Measurements from ENCODE around the gene MTAP. TPM values are rescaled to one million over a fixed set of nuclear protein-coding genes. Genes with fewer than 3 reads are reported as not detected.

The MTAP gene
- total RNA-seq, 4 donors from 2014 or later: 13.3 to 40.3 (median 27.3) TPM

DNA sequence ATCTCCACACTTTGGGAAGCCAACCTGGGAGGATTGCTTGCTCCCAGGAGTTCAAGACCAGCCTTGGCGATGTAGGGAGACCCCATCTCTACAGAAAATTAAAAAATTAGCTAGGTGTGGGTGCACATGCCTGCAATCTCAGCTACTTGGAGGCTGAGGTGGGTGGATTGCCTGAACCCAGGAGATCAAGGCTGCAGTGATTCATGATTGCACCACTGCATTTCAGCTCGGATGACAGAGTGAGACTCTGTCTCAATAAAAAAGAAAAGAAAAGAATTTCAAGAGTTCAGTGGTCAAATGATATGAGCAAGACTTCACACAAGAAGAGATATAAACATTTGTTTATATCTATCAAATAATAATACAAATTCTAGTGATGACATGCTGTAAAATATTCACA, 23.0 kb upstream of the MTAP start:
- no peak overlapping the region for H3K4me3 ChIP-seq
- TF ChIP-seq, protein P1, sequence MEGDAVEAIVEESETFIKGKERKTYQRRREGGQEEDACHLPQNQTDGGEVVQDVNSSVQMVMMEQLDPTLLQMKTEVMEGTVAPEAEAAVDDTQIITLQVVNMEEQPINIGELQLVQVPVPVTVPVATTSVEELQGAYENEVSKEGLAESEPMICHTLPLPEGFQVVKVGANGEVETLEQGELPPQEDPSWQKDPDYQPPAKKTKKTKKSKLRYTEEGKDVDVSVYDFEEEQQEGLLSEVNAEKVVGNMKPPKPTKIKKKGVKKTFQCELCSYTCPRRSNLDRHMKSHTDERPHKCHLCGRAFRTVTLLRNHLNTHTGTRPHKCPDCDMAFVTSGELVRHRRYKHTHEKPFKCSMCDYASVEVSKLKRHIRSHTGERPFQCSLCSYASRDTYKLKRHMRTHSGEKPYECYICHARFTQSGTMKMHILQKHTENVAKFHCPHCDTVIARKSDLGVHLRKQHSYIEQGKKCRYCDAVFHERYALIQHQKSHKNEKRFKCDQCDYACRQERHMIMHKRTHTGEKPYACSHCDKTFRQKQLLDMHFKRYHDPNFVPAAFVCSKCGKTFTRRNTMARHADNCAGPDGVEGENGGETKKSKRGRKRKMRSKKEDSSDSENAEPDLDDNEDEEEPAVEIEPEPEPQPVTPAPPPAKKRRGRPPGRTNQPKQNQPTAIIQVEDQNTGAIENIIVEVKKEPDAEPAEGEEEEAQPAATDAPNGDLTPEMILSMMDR (IDR thresholded peaks at IDR 0.05): no peak
- no peak for TF ChIP-seq POLR2A (IDR thresholded peaks at IDR 0.05)
- H3K9me3 ChIP-seq: no peaks in the 10 kb centered on the region
- H3K27me3 ChIP-seq: no peaks in the 10 kb centered on the region
- no peak overlapping the region for H3K27ac ChIP-seq
- H3K4me1 ChIP-seq: no peaks in the 10 kb centered on the region
- no peaks in the 10 kb centered on the region for H3K36me3 ChIP-seq
- no peak for DNase-seq

DNA sequence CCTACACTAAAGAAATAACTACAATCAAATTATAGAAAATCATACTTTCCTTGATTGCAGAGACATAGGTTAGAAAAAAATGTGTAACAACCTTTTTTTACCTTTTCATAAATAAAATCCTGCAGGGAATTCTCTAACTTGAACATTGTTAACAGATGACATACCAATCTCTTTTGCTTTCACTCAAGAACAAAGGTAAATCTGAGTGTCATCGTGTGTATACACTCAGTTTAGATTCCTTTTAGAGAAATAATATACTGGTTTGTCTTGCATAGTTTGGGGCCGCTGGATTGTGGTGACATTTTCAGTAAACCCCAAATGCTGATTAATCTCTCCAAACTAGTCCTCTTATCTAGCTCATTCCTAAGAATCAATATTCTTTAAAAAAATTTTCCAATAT, 20.8 kb upstream of the MTAP start:
- Histone ChIP-seq H3K9me3 (no peaks in the 10 kb centered on the region), H3K4me1 (no peaks in the 10 kb centered on the region), H3K27ac (no peak overlapping the region), H3K4me3 (no peak overlapping the region), H3K36me3 (no peaks in the 10 kb centered on the region), H3K27me3 (no peaks in the 10 kb centered on the region)
- TF ChIP-seq, protein P1 (IDR thresholded peaks at IDR 0.05): no peak
- TF ChIP-seq POLR2A (IDR thresholded peaks at IDR 0.05): no peak
- DNase-seq: no peak

DNA sequence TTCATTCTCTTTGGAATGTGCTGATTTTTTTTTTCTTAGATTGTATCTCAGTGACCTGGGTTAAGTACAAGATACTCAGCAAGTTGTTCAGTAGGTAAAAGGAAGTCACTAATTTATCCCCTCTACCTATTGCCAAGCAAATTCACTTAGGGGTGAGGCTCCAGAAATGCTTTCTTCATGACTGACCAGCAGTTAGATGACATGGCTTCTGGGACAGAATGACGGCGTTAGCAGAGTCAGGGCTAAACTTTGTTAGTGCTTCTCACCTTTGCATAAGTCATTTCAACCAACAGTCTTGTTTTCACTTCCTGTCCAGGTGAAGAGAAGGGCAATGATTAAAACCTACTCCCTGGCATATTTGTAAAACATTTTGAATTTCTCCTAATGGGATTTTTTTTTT, 20.2 kb upstream of the MTAP start:
- Histone ChIP-seq H3K9me3 (no peaks in the 10 kb centered on the region), H3K4me1 (no peaks in the 10 kb centered on the region), H3K27ac (no peak overlapping the region), H3K27me3 (no peaks in the 10 kb centered on the region), H3K36me3 (no peaks in the 10 kb centered on the region), H3K4me3 (no peak overlapping the region)
- TF ChIP-seq, protein P1 (IDR thresholded peaks at IDR 0.05): no peak
- no peak for DNase-seq

DNA sequence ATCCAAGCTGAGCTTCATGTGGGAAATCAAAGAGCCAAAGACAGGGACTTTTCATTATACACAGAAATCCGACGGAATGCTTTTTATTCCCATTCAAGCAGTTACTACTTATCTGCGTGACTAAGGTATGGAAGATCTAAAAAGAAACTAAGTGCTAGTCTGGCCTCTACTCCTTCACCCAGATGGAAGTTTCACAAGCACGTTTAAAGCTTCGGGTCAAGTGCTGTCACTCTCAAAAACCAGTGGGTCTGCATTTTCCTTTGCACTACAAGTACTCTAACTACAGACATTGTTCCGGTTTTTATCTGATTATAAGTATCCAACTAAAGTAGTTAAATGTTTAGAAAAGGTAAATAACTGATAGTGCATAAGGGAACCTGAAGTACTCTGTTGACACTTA, 13.7 kb upstream of the MTAP start:
- no peaks in the 10 kb centered on the region for H3K9me3 ChIP-seq
- H3K36me3 ChIP-seq: no peaks in the 10 kb centered on the region
- H3K4me3 ChIP-seq: no peak overlapping the region
- no peak overlapping the region for H3K27ac ChIP-seq
- TF ChIP-seq, protein P1 (IDR thresholded peaks at IDR 0.05): no peak
- TF ChIP-seq POLR2A (IDR thresholded peaks at IDR 0.05): no peak
- no peaks in the 10 kb centered on the region for H3K4me1 ChIP-seq
- no peak for DNase-seq
- H3K27me3 ChIP-seq: no peaks in the 10 kb centered on the region

DNA sequence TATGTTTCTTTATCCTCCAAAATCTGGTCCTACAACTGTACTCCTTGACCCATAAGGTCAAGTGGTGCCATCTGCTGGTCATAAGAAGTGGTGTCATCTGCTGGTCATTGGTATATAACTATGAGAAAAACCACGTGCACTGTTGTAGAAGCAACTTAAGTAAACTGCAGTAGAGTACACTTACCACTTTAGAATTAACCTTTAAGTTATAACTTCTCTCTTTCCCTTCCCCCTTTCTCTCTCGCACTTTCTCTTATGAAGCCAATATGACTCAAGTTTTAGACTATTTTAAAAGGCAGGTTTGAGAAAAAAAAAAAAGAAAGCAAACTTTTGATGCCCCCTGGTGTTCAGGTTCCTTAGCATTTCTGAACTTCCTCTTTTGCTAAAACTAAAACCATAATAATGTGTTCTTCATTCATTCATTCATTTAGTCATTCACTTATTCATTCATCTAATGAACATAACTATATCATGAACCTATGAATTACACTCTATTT, 12.8 kb upstream of the MTAP start:
- TF ChIP-seq POLR2A (IDR thresholded peaks at IDR 0.05): no peak
- TF ChIP-seq, protein P1 (IDR thresholded peaks at IDR 0.05): peak; percentile 62 to 92 (median 84)
- Histone ChIP-seq H3K36me3 (no peaks in the 10 kb centered on the region), H3K27ac (no peak overlapping the region), H3K27me3 (no peaks in the 10 kb centered on the region), H3K4me1 (no peaks in the 10 kb centered on the region), H3K4me3 (peak overlapping the region in 1 of 4 donors; percentile 10), H3K9me3 (no peaks in the 10 kb centered on the region)
- peak in 2 of 3 donors; percentile 64 to 81 for DNase-seq

DNA sequence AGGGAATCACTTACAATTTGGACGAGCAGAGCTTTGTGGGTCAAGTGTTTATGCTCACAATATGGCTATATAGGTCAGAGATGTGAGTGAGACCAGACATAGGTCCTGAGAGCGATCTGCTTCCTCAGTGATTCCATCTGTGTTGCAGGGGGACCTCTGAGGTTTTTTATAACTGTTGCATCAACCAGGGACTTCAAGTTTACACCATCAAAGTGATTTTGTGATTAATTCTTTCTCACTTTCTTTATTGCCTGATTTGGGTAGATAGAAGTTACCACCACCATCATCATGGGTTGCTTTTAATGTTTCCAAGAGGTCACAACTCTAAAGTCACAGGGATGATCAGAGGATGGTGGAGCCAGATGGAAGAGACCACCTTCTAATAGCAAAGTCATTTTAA, 7.0 kb upstream of the MTAP start:
- Histone ChIP-seq H3K36me3 (no peaks in the 10 kb centered on the region), H3K9me3 (no peaks in the 10 kb centered on the region), H3K27ac (no peak overlapping the region), H3K4me1 (no peaks in the 10 kb centered on the region), H3K4me3 (no peak overlapping the region), H3K27me3 (no peaks in the 10 kb centered on the region)
- TF ChIP-seq, protein P1 (IDR thresholded peaks at IDR 0.05): no peak
- TF ChIP-seq POLR2A (IDR thresholded peaks at IDR 0.05): no peak
- DNase-seq: no peak
